HG03175 (cell line): ENCODE results near the gene ARSI.
"Not testable (repeated sequence)": the region's sequence is repeated elsewhere in the genome, so short reads cannot be mapped to it uniquely, and the experiment has no call there.

ENCODE experiments used
- ATAC-seq: cut with Tn5 transposase; IDR thresholded peaks from one replicate; pipeline ENCODE4 v1.9.1; 2021; ENCODE audit warnings: mild to moderate bottlenecking, moderate library complexity; ENCODE audit not compliant: unreplicated experiment

Gene ARSI

GRCh38 chr5:150248946-150249345 is 53.8 kb downstream of the ARSI start:
- no peak for ATAC-seq

- not testable (repeated sequence) for ATAC-seq
Measured at GRCh38 chr5:150248493-150248892, 54.2 kb downstream of the ARSI start.

- ATAC-seq = no peak
Measured at GRCh38 chr5:150247726-150248125, 55.0 kb downstream of the ARSI start.

- ATAC-seq = no peak
Measured at GRCh38 chr5:150246835-150247234, 55.9 kb downstream of the ARSI start.

- no peak for ATAC-seq
Measured at GRCh38 chr5:150246429-150246828, 56.3 kb downstream of the ARSI start.
